Smooth muscle cell (in vitro differentiated cells): Measurements from ENCODE around the gene NLRC3. TPM values are rescaled to one million over a fixed set of nuclear protein-coding genes. Genes with fewer than 3 reads are reported as not detected.

ENCODE experiments used
- DNase-seq: peaks from one replicate; lab custom pipeline; 2025; ENCODE audit not compliant: unreplicated experiment; lab: John Stamatoyannopoulos, UW
- H2AFZ ChIP-seq: fragments of 200-600 bp; sonication (generic); 2 replicates; pipeline ENCODE4 v1.6.0; 2016; ENCODE audit warnings: antibody characterized with exemption, low read depth, mild to moderate bottlenecking
- H3F3A ChIP-seq: fragments of 200-600 bp; sonication (generic); 2 replicates; pipeline ENCODE4 v1.6.0; 2017; ENCODE audit warnings: antibody characterized with exemption, low read depth
- H3K27ac ChIP-seq: fragments of 200-600 bp; sonication (generic); 2 replicates; pipeline ENCODE4 v1.5.1; 2016; ENCODE audit warnings: low read depth, mild to moderate bottlenecking
- H3K27me3 ChIP-seq: fragments of 200-600 bp; sonication (generic); 2 replicates; pipeline ENCODE4 v1.6.1; 2016; ENCODE audit warnings: low read depth, mild to moderate bottlenecking
- H3K36me3 ChIP-seq: fragments of 200-600 bp; sonication (generic); 2 replicates; pipeline ENCODE4 v1.5.1; 2016; ENCODE audit warnings: low read depth
- H3K4me1 ChIP-seq: fragments of 200-600 bp; sonication (generic); 2 replicates; pipeline ENCODE4 v1.5.1; 2016; ENCODE audit warnings: low read depth
- H3K4me2 ChIP-seq: fragments of 200-600 bp; sonication (generic); 2 replicates; pipeline ENCODE4 v1.6.0; 2016; ENCODE audit warnings: mild to moderate bottlenecking
- H3K4me3 ChIP-seq: fragments of 200-600 bp; sonication (generic); 2 replicates; pipeline ENCODE4 v1.5.1; 2016; ENCODE audit warnings: mild to moderate bottlenecking
- H3K79me2 ChIP-seq: fragments of 200-600 bp; sonication (generic); 2 replicates; pipeline ENCODE4 v1.6.0; 2016; ENCODE audit warnings: low read depth, mild to moderate bottlenecking
- H3K9ac ChIP-seq: fragments of 200-600 bp; sonication (generic); 2 replicates; pipeline ENCODE4 v1.6.0; 2016; ENCODE audit warnings: low read depth
- H3K9me3 ChIP-seq: fragments of 200-600 bp; sonication (generic); replicated peaks from 2 replicates; pipeline ENCODE4 v1.5.1; 2016; ENCODE audit warnings: low read depth
- H4K20me1 ChIP-seq: fragments of 200-600 bp; sonication (generic); 2 replicates; pipeline ENCODE4 v1.6.0; 2016; ENCODE audit warnings: low read depth
- CTCF ChIP-seq: fragments of 200-600 bp; sonication (generic); IDR thresholded peaks from 2 replicates; pipeline ENCODE4 v1.5.1; 2017; ENCODE audit warnings: borderline replicate concordance, mild to moderate bottlenecking, antibody characterized with exemption; ENCODE audit not compliant: insufficient read depth, poor library complexity, severe bottlenecking
- WGBS: methylation state at CpG from one replicate; pipeline ENCODE4 v1.1.7; 2016; ENCODE audit warnings: low lambda C conversion rate; 5-methylcytosine and 5-hydroxymethylcytosine counted together
- polyA plus RNA-seq: library from polyadenylated mRNA; unstranded; fragments of >200 nt; fragmentation: Nextera tagmentation; extraction: Ambion mirVana; gene quantifications from 2 replicates; pipeline ENCODE4 v1.2.1, GENCODE V29; 2016
- total RNA-seq: library from RNA; depleted of rRNA; stranded (reverse); fragments of >200 nt; gene quantifications from 2 replicates; pipeline ENCODE4 v1.2.3, GENCODE V29; 2014

The NLRC3 gene
- total and polyA plus RNA-seq, 2 experiments from 2014 or later = 0.02 TPM; not detected in 1

- Histone ChIP-seq H3K79me2 (no peaks in the 10 kb centered on the region), H2AFZ (no peak overlapping the region), H3K36me3 (peaks cover 5% of the 10 kb centered on the region), H3K4me1 (no peaks in the 10 kb centered on the region), H3K27me3 (no peaks in the 10 kb centered on the region), H3K4me3 (no peak overlapping the region), H3K27ac (no peak overlapping the region), H3F3A (no peaks in the 10 kb centered on the region), H3K9me3 (no peaks in the 10 kb centered on the region), H3K9ac (no peak overlapping the region), H4K20me1 (no peaks in the 10 kb centered on the region), H3K4me2 (no peak overlapping the region)
- 98% methylated on average over 7 of the region's 7 CpGs for WGBS
- no peak for DNase-seq
- TF ChIP-seq CTCF = no peak
Measured at GRCh38 chr16:3602320-3602653, 25.1 kb upstream of the NLRC3 start.

GRCh38 chr16:3601614-3602319 is 24.6 kb upstream of the NLRC3 start:
- TF ChIP-seq CTCF = no peak
- Histone ChIP-seq H3K79me2 (no peaks in the 10 kb centered on the region), H3K9ac (no peak overlapping the region), H3K36me3 (peaks cover 5% of the 10 kb centered on the region), H3K4me1 (no peaks in the 10 kb centered on the region), H3K9me3 (no peaks in the 10 kb centered on the region), H3K4me2 (no peak overlapping the region), H3F3A (no peaks in the 10 kb centered on the region), H3K4me3 (no peak overlapping the region), H2AFZ (no peak overlapping the region), H3K27me3 (no peaks in the 10 kb centered on the region), H4K20me1 (no peaks in the 10 kb centered on the region), H3K27ac (no peak overlapping the region)
- DNase-seq = no peak
- 97% methylated on average over 13 of the region's 13 CpGs for WGBS

GRCh38 chr16:3599922-3600321 is 22.7 kb upstream of the NLRC3 start:
- Histone ChIP-seq H3K4me2 (no peak overlapping the region), H4K20me1 (no peaks in the 10 kb centered on the region), H3K9me3 (no peaks in the 10 kb centered on the region), H3K27me3 (no peaks in the 10 kb centered on the region), H3K36me3 (peaks cover 5% of the 10 kb centered on the region), H3K9ac (no peak overlapping the region), H3K4me3 (no peak overlapping the region), H3K79me2 (no peaks in the 10 kb centered on the region), H3F3A (no peaks in the 10 kb centered on the region), H3K27ac (no peak overlapping the region), H2AFZ (no peak overlapping the region), H3K4me1 (no peaks in the 10 kb centered on the region)
- WGBS = 100% methylated on average over 4 of the region's 4 CpGs
- TF ChIP-seq CTCF = no peak
- DNase-seq = no peak

- H3K9me3 ChIP-seq = no peaks in the 10 kb centered on the region
- TF ChIP-seq CTCF = no peak
- H3K27ac ChIP-seq = no peak overlapping the region
- H3K9ac ChIP-seq = no peak overlapping the region
- no peaks in the 10 kb centered on the region for H3K79me2 ChIP-seq
- no peak overlapping the region for H3K4me2 ChIP-seq
- no peaks in the 10 kb centered on the region for H3K27me3 ChIP-seq
- H4K20me1 ChIP-seq = no peaks in the 10 kb centered on the region
- no peak for DNase-seq
- WGBS = 96% methylated on average over 8 of the region's 8 CpGs
- H2AFZ ChIP-seq = no peak overlapping the region
- H3F3A ChIP-seq = no peaks in the 10 kb centered on the region
- H3K4me1 ChIP-seq = no peaks in the 10 kb centered on the region
- H3K4me3 ChIP-seq = no peak overlapping the region
- H3K36me3 ChIP-seq = peaks cover 5% of the 10 kb centered on the region
Measured at GRCh38 chr16:3599121-3599520, 21.9 kb upstream of the NLRC3 start.
